ENCODE results near the gene POLR3B.

GRCh38 chr12:106423291-106423690, 65.7 kb downstream of the POLR3B start:
- no peak for TF ChIP-seq CTCF (IDR thresholded peaks at IDR 0.05)
- no peak for TF ChIP-seq EP300 (IDR thresholded peaks at IDR 0.05)
